Measurements from ENCODE around the gene SYNGR4. TPM values are rescaled to one million over a fixed set of nuclear protein-coding genes. Genes with fewer than 3 reads are reported as not detected.

Gene SYNGR4
- total RNA-seq, 1 experiment from 2014 or later, result not detected

DNA sequence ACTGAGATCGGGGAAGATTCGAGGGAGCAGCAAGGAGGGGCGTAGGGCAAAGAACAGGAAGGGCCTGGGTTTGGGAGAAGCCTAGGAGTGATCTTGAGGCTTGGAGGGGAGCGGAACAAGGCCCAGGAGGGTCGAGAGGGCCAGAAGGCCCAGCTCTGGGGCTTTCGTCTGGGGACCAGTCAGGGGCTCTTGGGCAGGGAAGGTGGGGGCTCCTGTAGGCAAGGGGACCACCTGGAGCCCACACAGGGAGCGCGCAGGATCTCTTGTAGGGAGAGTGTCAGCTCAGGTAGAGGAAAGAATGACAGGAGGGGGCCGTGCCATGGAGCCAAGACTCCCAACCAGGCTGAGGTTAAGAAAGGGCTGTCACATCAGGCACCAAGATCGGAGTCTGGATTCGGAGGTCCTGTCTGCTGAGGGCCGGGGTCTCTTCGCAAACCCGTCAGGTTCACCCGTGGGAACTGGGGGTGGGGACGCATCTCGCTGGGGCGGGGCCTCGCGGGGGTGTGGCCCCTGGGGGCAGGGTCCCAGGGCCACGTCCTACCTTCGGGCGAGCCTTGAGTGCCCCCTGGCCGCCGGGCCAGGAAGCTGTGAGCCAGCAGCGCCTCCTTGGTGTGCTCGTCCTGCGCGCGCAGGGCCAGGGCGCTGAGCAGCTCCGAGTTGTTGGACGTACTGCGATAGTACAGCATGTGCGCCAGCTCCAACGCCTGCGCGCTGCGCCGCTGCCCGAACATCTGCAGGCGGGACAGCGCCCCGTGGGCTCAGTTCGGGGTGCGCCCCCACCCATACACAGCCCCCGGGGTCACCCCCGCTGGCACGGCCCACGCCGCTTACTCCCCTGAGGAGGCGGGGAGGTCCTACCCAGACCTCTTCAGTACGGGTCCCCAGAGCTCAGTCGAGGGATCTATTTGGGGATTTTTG lies 30.4 kb upstream of the SYNGR4 start:
- BruUV-seq (replicated peaks), result no TSS peak
- H3K27ac ChIP-seq (ENCODE audit: low read depth, low read length, poor library complexity, severe bottlenecking), result peak overlapping the region; percentile 91
- H3K9me3 ChIP-seq (ENCODE audit: low read depth, low read length, poor library complexity, severe bottlenecking), result no peaks in the 10 kb centered on the region
- peaks cover 31% of the 10 kb centered on the region for H3K36me3 ChIP-seq (ENCODE audit: insufficient read depth, low read length, poor library complexity, severe bottlenecking)
- TF ChIP-seq, protein P1, sequence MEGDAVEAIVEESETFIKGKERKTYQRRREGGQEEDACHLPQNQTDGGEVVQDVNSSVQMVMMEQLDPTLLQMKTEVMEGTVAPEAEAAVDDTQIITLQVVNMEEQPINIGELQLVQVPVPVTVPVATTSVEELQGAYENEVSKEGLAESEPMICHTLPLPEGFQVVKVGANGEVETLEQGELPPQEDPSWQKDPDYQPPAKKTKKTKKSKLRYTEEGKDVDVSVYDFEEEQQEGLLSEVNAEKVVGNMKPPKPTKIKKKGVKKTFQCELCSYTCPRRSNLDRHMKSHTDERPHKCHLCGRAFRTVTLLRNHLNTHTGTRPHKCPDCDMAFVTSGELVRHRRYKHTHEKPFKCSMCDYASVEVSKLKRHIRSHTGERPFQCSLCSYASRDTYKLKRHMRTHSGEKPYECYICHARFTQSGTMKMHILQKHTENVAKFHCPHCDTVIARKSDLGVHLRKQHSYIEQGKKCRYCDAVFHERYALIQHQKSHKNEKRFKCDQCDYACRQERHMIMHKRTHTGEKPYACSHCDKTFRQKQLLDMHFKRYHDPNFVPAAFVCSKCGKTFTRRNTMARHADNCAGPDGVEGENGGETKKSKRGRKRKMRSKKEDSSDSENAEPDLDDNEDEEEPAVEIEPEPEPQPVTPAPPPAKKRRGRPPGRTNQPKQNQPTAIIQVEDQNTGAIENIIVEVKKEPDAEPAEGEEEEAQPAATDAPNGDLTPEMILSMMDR (conservative IDR thresholded peaks at IDR 0.05; ENCODE audit: low read depth, low read length), result peak; percentile 91
- no peak for TF ChIP-seq EZH2 (IDR thresholded peaks at IDR 0.05; ENCODE audit: borderline replicate concordance, low read depth, low read length, poor library complexity, severe bottlenecking)
- DNase-seq (ENCODE audit: low spot score), result peak; percentile 96
- ChIA-PET POLR2A (ENCODE audit: low non-redundant PET) (interaction anchor here (0.6 to 0.7 kb wide), 2 partner anchors 15 to 69 kb away, joined by 3 to 7 read pairs; no protein-coding TSS in a partner anchor), CTCF (interaction anchor here (0.6 to 2.4 kb wide), 14 partner anchors 12 to 370 kb away, joined by 3 to 29 read pairs (median 5); partner anchors contain the start of genes KDELR1, SYNGR4 and TMEM143)
- intact Hi-C loops (cut with micrococcal nuclease; ENCODE audit: unreplicated experiment), result loop anchor here (1.0 to 5.0 kb wide), 2 partner anchors 13 to 61 kb away; partner anchors contain the start of gene ZNF114
- H3K4me3 ChIP-seq (ENCODE audit: low read depth, low read length, poor library complexity, severe bottlenecking), result peak overlapping the region; percentile 56
- no peaks in the 10 kb centered on the region for H3K27me3 ChIP-seq (replicated peaks; ENCODE audit: insufficient read depth, low read depth, low read length, poor library complexity)
- H3K4me1 ChIP-seq (ENCODE audit: insufficient read depth, low read length, poor library complexity, severe bottlenecking), result peaks cover 15% of the 10 kb centered on the region

DNA sequence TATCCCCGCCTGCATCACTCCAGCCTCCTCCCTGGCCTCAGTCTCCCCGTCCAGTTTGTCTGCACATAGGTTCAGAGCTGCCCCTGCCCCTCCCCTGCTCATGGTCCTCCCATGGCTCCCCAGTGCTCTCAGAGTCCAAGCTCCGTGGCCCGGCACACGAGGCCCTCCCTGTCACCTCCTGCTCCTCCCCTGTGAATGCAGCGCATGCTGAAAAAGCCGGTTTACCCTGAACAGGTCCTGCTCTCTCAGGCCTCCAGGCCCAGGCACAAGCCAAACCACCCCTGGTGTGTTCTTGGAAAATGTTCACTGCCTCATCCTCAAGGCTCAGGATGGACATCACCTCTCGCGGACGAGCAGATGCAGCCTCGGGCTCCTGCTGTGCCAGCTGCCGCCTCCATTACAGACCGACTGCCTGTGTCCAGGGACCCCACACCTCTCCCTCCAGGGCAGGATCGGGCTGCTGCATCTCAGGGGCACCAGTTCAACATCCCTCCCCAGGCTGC lies 25.9 kb upstream of the SYNGR4 start:
- intact Hi-C loops (cut with micrococcal nuclease; ENCODE audit: unreplicated experiment), result no loop called here
- Histone ChIP-seq H3K36me3 (ENCODE audit: insufficient read depth, low read length, poor library complexity, severe bottlenecking) (no peaks in the 10 kb centered on the region), H3K27ac (ENCODE audit: low read depth, low read length, poor library complexity, severe bottlenecking) (no peak overlapping the region), H3K9me3 (ENCODE audit: low read depth, low read length, poor library complexity, severe bottlenecking) (no peaks in the 10 kb centered on the region), H3K4me3 (ENCODE audit: low read depth, low read length, poor library complexity, severe bottlenecking) (no peak overlapping the region), H3K27me3 (replicated peaks; ENCODE audit: insufficient read depth, low read depth, low read length, poor library complexity) (no peaks in the 10 kb centered on the region), H3K4me1 (ENCODE audit: insufficient read depth, low read length, poor library complexity, severe bottlenecking) (peaks cover 3% of the 10 kb centered on the region)
- POLR2A ChIA-PET (ENCODE audit: low non-redundant PET), result no interaction called here
- CTCF ChIA-PET, result no interaction called here
- no peak for DNase-seq (ENCODE audit: low spot score)
- TF ChIP-seq, protein P1 (conservative IDR thresholded peaks at IDR 0.05; ENCODE audit: low read depth, low read length), result no peak
- TF ChIP-seq EZH2 (IDR thresholded peaks at IDR 0.05; ENCODE audit: borderline replicate concordance, low read depth, low read length, poor library complexity, severe bottlenecking), result no peak
- BruUV-seq (replicated peaks), result no TSS peak

DNA sequence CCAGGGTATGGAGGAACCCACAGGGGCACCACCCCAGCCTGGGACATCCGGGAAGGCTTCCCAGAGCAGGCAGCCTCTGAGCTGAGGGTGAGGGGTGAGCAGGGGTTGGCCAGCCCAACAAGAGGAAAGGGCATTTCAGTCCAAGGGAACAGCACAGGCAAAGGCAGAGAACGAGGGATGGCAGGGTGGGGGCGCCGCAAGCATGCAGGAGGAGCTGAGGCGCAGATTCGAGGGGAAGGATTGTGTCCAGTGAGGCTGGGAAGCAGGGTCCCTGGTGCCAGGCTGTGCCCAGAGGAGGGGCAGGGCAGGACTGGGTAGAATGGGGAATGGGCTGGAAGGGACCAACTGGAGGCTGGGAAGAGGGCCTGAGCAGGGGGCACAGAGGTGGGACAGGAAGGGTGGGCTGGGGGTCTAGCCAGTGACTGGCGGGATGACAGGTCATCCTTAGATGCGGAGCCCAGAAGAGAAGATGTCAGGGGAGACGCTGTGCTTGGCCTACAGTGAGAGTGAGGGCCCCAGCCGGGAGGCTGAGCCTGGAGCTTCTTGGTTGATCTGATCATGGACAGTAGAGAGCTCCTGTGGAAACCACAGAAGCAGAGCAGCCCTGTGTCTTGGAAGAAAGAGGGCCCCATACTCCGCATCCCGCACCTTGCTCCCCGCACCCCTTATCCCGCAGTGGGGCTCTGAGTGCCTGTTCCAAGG lies 25.2 kb upstream of the SYNGR4 start:
- no peaks in the 10 kb centered on the region for H3K4me1 ChIP-seq (ENCODE audit: insufficient read depth, low read length, poor library complexity, severe bottlenecking)
- H3K36me3 ChIP-seq (ENCODE audit: insufficient read depth, low read length, poor library complexity, severe bottlenecking), result no peaks in the 10 kb centered on the region
- H3K27ac ChIP-seq (ENCODE audit: low read depth, low read length, poor library complexity, severe bottlenecking), result no peak overlapping the region
- no TSS peak for BruUV-seq (replicated peaks)
- no peaks in the 10 kb centered on the region for H3K27me3 ChIP-seq (replicated peaks; ENCODE audit: insufficient read depth, low read depth, low read length, poor library complexity)
- CTCF ChIA-PET, result no interaction called here
- DNase-seq (ENCODE audit: low spot score), result no peak
- intact Hi-C loops (cut with micrococcal nuclease; ENCODE audit: unreplicated experiment), result no loop called here
- POLR2A ChIA-PET (ENCODE audit: low non-redundant PET), result no interaction called here
- TF ChIP-seq, protein P1 (conservative IDR thresholded peaks at IDR 0.05; ENCODE audit: low read depth, low read length), result no peak
- TF ChIP-seq EZH2 (IDR thresholded peaks at IDR 0.05; ENCODE audit: borderline replicate concordance, low read depth, low read length, poor library complexity, severe bottlenecking), result no peak
- H3K4me3 ChIP-seq (ENCODE audit: low read depth, low read length, poor library complexity, severe bottlenecking), result no peak overlapping the region
- H3K9me3 ChIP-seq (ENCODE audit: low read depth, low read length, poor library complexity, severe bottlenecking), result no peaks in the 10 kb centered on the region
